Right lobe of liver (tissue), 4 donors: ENCODE measurements around the gene MYOM1.

ENCODE experiments used
- CTCF ChIP-seq, 4 donors: fragments of 200-600 bp in 3 of 4; fragments of 450-650 bp in 1 of 4; IDR thresholded peaks; one replicate each; pipeline versions ENCODE4 v1.5.1 to v1.8.0; 2016 to 2022; ENCODE audit warnings: antibody characterized with exemption in 4 of 4, mild to moderate bottlenecking in 2 of 4
- POLR2A ChIP-seq: fragments of 450-650 bp; IDR thresholded peaks from one replicate; pipeline ENCODE4 v1.6.1; 2017; ENCODE audit warnings: antibody characterized with exemption, mild to moderate bottlenecking
- donor health status: DM: no; HTN: no; CAD: no.
- donor health status: DM: no; HTN: no; CAD: no.
- donor health status: DM: no; HTN: yes; CAD: no.

- TF ChIP-seq CTCF (IDR thresholded peaks at IDR 0.05) (no peak), POLR2A (no peak)
These were observed 160.5 kb downstream of the MYOM1 start for GRCh38 chr18:3059272-3059671.
